ENCODE results near the gene ZNF197. TPM values are rescaled to one million over a fixed set of nuclear protein-coding genes. Genes with fewer than 3 reads are reported as not detected.
"Not testable (repeated sequence)": the region's sequence is repeated elsewhere in the genome, so short reads cannot be mapped to it uniquely, and the experiment has no call there.

Gene ZNF197
- total RNA-seq, 1 experiment from 2014 or later = 22.5 TPM

GRCh38 chr3:44647771-44648170, 22.9 kb downstream of the ZNF197 start:
- H3K4me1 ChIP-seq = no peaks in the 10 kb centered on the region
- H3K27ac ChIP-seq = no peak overlapping the region
- H3K27me3 ChIP-seq = no peaks in the 10 kb centered on the region
- no peak for DNase-seq
- H3K9me3 ChIP-seq (replicated peaks) = peaks cover 5% of the 10 kb centered on the region; the same call in 1 of the 2 replicates
- H3K4me3 ChIP-seq = peak overlapping the region; percentile 91
- H3K36me3 ChIP-seq = peaks cover 50% of the 10 kb centered on the region

GRCh38 chr3:44648564-44649229, 23.9 kb downstream of the ZNF197 start, which contains the start of gene ZNF35:
Gene ZNF35, plus strand, starts transcription at chr3:44648732. Its CDS starts 2,336 bp downstream, at chr3:44651068.
- peaks cover 3% of the 10 kb centered on the region; the same call in 1 of the 2 replicates for H3K9me3 ChIP-seq (replicated peaks)
- DNase-seq = peak; percentile 90 to 94
- H3K4me3 ChIP-seq = peak within 1 kb of the TSS; percentile 91
- H3K27me3 ChIP-seq = no peaks in the 10 kb centered on the region
- H3K36me3 ChIP-seq = peaks cover 50% of the 10 kb centered on the region
- H3K27ac ChIP-seq = peak within 1 kb of the TSS; percentile 60
- no peaks in the 10 kb centered on the region for H3K4me1 ChIP-seq

DNA sequence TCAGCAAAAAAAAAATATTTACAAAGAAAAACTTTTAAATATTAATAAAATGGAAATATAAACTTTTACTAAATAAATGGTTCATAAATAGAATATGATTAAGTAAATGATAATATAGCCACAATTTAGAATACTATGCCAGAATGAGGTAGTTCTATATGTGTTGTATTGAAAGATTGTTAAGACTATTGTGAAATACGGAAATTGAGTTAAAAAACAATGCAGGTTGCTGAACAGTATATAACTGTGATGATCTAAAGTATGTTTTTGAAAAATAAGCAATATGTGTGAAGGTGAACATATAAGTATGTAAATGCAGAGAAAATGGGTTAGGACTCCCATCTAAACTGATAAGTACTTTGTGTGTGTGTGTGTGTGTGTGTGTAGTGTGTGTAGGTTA, 24.9 kb downstream of the ZNF197 start:
- Histone ChIP-seq H3K4me3 (peak overlapping the region; percentile 91; the same call in 1 of the 2 replicates), H3K9me3 (replicated peaks) (peaks cover 3% of the 10 kb centered on the region; the same call in 1 of the 2 replicates), H3K4me1 (no peaks in the 10 kb centered on the region), H3K36me3 (peaks cover 53% of the 10 kb centered on the region), H3K27ac (no peak overlapping the region), H3K27me3 (no peaks in the 10 kb centered on the region)
- DNase-seq = no peak

GRCh38 chr3:44654039-44654438, 29.2 kb downstream of the ZNF197 start:
- peaks cover 83% of the 10 kb centered on the region for H3K36me3 ChIP-seq
- H3K27ac ChIP-seq = no peak overlapping the region
- peaks cover 6% of the 10 kb centered on the region; the same call in 1 of the 2 replicates for H3K9me3 ChIP-seq (replicated peaks)
- no peak overlapping the region for H3K4me3 ChIP-seq
- no peaks in the 10 kb centered on the region for H3K4me1 ChIP-seq
- DNase-seq = no peak
- no peaks in the 10 kb centered on the region for H3K27me3 ChIP-seq

DNA sequence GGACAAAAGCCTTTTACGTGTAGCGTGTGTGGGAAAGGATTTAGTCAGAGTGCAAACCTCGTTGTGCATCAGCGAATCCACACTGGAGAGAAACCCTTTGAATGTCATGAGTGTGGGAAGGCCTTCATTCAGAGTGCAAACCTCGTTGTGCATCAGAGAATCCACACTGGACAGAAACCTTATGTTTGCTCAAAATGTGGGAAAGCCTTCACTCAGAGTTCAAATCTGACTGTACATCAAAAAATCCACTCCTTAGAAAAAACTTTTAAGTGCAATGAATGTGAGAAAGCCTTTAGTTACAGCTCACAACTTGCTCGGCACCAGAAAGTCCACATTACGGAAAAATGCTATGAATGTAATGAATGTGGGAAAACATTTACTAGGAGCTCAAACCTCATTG, 34.2 kb downstream of the ZNF197 start:
- Histone ChIP-seq H3K4me1 (no peaks in the 10 kb centered on the region), H3K9me3 (replicated peaks) (peaks cover 3% of the 10 kb centered on the region; the same call in 1 of the 2 replicates), H3K4me3 (no peak overlapping the region), H3K27me3 (no peaks in the 10 kb centered on the region), H3K27ac (no peak overlapping the region), H3K36me3 (peaks cover 85% of the 10 kb centered on the region)
- DNase-seq = no peak

- H3K36me3 ChIP-seq = peaks cover 83% of the 10 kb centered on the region
- H3K9me3 ChIP-seq (replicated peaks) = peaks cover 3% of the 10 kb centered on the region; the same call in 1 of the 2 replicates
- no peaks in the 10 kb centered on the region for H3K27me3 ChIP-seq
- H3K27ac ChIP-seq = no peak overlapping the region
- no peak for DNase-seq
- H3K4me1 ChIP-seq = no peaks in the 10 kb centered on the region
- no peak overlapping the region for H3K4me3 ChIP-seq
Measured at GRCh38 chr3:44659434-44659833, 34.6 kb downstream of the ZNF197 start.

DNA sequence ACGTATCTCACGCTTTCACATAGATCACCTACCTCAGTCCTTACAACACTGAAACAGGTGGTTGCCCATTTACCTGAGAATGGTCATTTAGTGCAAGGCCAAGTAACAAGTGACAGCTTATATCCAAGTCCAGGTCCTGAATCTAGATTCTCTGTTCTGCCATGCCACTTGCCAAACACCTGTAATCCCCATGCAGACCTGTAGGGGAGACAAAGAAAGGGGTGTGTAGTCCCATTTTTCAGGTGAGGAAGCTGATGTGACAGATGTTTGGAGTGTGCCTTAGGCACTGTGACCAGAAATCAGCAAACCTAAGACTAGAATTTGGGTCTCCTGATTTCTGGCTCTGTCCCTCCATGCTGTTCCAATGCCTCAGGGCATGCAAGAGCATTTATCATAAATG, 36.4 kb downstream of the ZNF197 start:
- Histone ChIP-seq H3K4me3 (no peak overlapping the region), H3K36me3 (peaks cover 69% of the 10 kb centered on the region), H3K9me3 (replicated peaks) (peaks cover 3% of the 10 kb centered on the region; the same call in 1 of the 2 replicates), H3K27me3 (no peaks in the 10 kb centered on the region), H3K4me1 (no peaks in the 10 kb centered on the region), H3K27ac (no peak overlapping the region)
- no peak for DNase-seq

DNA sequence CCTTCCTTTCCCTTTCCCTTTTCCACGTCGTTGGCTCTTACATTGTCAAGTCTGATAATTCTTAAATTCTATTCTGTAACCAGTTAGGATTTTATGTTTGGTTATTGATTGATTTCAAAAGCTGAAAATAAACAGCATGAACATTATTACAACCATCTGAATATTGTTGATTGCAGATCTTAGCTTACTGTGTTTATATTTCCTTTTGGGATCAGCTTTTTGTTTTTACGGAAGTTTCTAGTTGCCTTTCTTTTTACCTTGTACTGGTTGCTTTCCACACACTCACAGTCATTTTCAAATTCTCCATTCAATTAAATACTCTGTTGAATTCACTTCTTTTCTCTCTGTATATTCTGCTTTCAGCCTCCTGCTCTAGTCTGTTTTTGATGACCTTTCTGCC, 40.3 kb downstream of the ZNF197 start:
- Histone ChIP-seq H3K36me3 (peaks cover 32% of the 10 kb centered on the region), H3K4me1 (no peaks in the 10 kb centered on the region)

DNA sequence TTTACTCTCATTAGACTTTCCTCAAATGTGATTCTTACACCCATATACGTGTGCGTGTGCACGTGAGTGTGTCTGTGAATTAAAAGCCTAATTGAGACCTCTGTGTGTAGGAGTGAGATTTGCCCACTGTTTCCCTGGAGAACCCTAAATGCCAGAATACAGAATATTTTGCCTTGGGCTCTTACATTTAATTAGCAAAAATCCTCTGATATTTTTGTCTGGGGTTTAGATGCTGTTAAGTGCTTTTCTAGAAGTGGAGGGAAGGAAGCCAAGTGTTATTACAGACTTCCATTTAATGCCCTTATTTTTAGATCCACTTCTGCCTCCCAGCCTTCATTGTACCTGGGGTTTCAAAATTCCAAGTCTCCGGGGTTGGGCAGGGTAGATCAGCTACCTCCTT, 41.5 kb downstream of the ZNF197 start:
- no peaks in the 10 kb centered on the region; the same call in 1 of the 2 replicates for H3K9me3 ChIP-seq (replicated peaks)
- no peak overlapping the region for H3K4me3 ChIP-seq
- DNase-seq = no peak
- H3K27me3 ChIP-seq = no peaks in the 10 kb centered on the region
- no peak overlapping the region for H3K27ac ChIP-seq
- peaks cover 20% of the 10 kb centered on the region for H3K36me3 ChIP-seq
- no peaks in the 10 kb centered on the region for H3K4me1 ChIP-seq

More for the DNA sequence above, 40.3 kb downstream of the ZNF197 start:
- DNase-seq = no peak
- Histone ChIP-seq H3K27ac (no peak overlapping the region), H3K4me3 (no peak overlapping the region), H3K9me3 (replicated peaks) (no peaks in the 10 kb centered on the region; the same call in 1 of the 2 replicates), H3K27me3 (no peaks in the 10 kb centered on the region)

GRCh38 chr3:44669760-44670159, 44.9 kb downstream of the ZNF197 start:
- Histone ChIP-seq H3K36me3 (peaks cover 2% of the 10 kb centered on the region; the same call in 1 of the 2 replicates), H3K9me3 (replicated peaks) (no peaks in the 10 kb centered on the region; the same call in 1 of the 2 replicates), H3K4me3 (no peak overlapping the region), H3K27me3 (no peaks in the 10 kb centered on the region), H3K4me1 (no peaks in the 10 kb centered on the region), H3K27ac (no peak overlapping the region)
- DNase-seq = no peak

- H3K27ac ChIP-seq; DNase-seq; H3K36me3 ChIP-seq; H3K9me3 ChIP-seq (replicated peaks); H3K4me3 ChIP-seq; H3K4me1 ChIP-seq; H3K27me3 ChIP-seq: not testable (repeated sequence)
Measured at GRCh38 chr3:44673466-44673865, 48.6 kb downstream of the ZNF197 start.

DNA sequence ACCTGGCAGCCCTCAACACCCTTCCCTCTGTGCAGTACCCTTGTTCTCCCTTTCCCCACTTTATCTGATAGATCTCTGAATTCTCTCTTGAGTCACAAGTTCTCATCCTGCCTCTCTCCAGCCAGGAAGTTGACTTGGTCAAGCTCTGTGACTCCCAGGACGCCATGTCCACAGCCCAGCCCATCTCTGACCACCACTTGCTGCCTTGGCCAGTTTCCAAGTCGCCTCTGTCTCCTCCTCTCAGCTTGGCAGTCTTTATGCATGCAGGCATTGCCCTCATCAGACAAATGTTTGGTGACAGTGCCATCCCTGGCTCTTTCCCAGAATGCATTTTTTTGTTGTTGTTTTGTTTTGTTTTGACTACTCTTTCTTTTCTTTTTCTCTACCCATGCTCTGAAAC, 49.4 kb downstream of the ZNF197 start:
- Histone ChIP-seq H3K27me3 (no peaks in the 10 kb centered on the region), H3K4me1 (no peaks in the 10 kb centered on the region), H3K27ac (no peak overlapping the region), H3K4me3 (no peak overlapping the region), H3K9me3 (replicated peaks) (no peaks in the 10 kb centered on the region), H3K36me3 (no peaks in the 10 kb centered on the region)
- DNase-seq = no peak

- Histone ChIP-seq H3K27ac (no peak overlapping the region), H3K36me3 (no peaks in the 10 kb centered on the region)
- no peak for DNase-seq
Measured at GRCh38 chr3:44678480-44679116, 53.8 kb downstream of the ZNF197 start.

GRCh38 chr3:44680921-44681455, 56.2 kb downstream of the ZNF197 start:
- Histone ChIP-seq H3K4me1 (peaks cover 26% of the 10 kb centered on the region), H3K9me3 (replicated peaks) (peaks cover 14% of the 10 kb centered on the region), H3K36me3 (no peaks in the 10 kb centered on the region), H3K27me3 (no peaks in the 10 kb centered on the region), H3K4me3 (no peak overlapping the region), H3K27ac (peak overlapping the region; percentile 88)
- peak in 1 of 2 experiments; percentile 8 for DNase-seq

More at GRCh38 chr3:44678480-44679116, 53.8 kb downstream of the ZNF197 start:
- Histone ChIP-seq H3K27me3 (no peaks in the 10 kb centered on the region), H3K4me3 (no peak overlapping the region), H3K9me3 (replicated peaks) (peaks cover 9% of the 10 kb centered on the region), H3K4me1 (peaks cover 26% of the 10 kb centered on the region)

All from SJCRH30 (cell line).